ENCODE data around the gene SLC13A2.

SLC13A2 gene

DNA sequence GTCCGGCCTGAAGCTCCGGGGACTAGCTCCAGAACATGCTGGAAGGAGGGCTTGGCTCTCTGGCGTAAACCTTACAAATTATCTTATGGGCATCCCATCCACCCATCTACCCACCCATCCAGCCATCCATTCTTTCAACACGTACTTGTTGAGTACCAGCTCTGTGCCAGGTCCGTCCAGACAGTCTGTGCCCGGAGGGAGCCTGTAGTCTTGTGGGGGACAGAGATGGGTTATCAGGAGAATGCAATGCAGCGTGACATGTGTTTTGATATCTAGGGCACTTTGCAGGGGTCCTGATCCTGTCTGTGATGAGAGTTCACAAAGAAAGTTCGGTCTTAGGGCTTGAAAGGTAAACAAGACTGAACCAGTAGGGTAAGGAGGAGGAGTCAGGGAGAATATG is 4.1 kb upstream of the SLC13A2 start:
- Mint-ChIP-seq H3K4me1 (peaks cover 11% of the 10 kb centered on the region), H3K27me3 (ENCODE audit: low read depth) (peaks cover 17% of the 10 kb centered on the region), H3K9me3 (no peaks in the 10 kb centered on the region), H3K4me3 (no peak overlapping the region), H3K36me3 (ENCODE audit: low read depth) (no peaks in the 10 kb centered on the region), H3K27ac (no peak overlapping the region)
- TF ChIP-seq, protein P1, sequence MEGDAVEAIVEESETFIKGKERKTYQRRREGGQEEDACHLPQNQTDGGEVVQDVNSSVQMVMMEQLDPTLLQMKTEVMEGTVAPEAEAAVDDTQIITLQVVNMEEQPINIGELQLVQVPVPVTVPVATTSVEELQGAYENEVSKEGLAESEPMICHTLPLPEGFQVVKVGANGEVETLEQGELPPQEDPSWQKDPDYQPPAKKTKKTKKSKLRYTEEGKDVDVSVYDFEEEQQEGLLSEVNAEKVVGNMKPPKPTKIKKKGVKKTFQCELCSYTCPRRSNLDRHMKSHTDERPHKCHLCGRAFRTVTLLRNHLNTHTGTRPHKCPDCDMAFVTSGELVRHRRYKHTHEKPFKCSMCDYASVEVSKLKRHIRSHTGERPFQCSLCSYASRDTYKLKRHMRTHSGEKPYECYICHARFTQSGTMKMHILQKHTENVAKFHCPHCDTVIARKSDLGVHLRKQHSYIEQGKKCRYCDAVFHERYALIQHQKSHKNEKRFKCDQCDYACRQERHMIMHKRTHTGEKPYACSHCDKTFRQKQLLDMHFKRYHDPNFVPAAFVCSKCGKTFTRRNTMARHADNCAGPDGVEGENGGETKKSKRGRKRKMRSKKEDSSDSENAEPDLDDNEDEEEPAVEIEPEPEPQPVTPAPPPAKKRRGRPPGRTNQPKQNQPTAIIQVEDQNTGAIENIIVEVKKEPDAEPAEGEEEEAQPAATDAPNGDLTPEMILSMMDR (IDR thresholded peaks at IDR 0.05; ENCODE audit: unreplicated experiment in 3 of 3), result no peak

GRCh38 chr17:28470266-28470913 is 3.1 kb upstream of the SLC13A2 start:
- no peak overlapping the region for H3K4me3 Mint-ChIP-seq
- H3K36me3 Mint-ChIP-seq (ENCODE audit: low read depth), result no peaks in the 10 kb centered on the region
- no peaks in the 10 kb centered on the region for H3K9me3 Mint-ChIP-seq
- TF ChIP-seq, protein P1 (IDR thresholded peaks at IDR 0.05; ENCODE audit: unreplicated experiment in 3 of 3), result no peak
- peaks cover 16% of the 10 kb centered on the region for H3K27me3 Mint-ChIP-seq (ENCODE audit: low read depth)
- no peak overlapping the region for H3K27ac Mint-ChIP-seq
- H3K4me1 Mint-ChIP-seq, result peaks cover 14% of the 10 kb centered on the region

GRCh38 chr17:28470914-28471366 is 2.5 kb upstream of the SLC13A2 start:
- no peaks in the 10 kb centered on the region for H3K9me3 Mint-ChIP-seq
- TF ChIP-seq, protein P1 (IDR thresholded peaks at IDR 0.05; ENCODE audit: unreplicated experiment in 3 of 3), result no peak
- H3K27me3 Mint-ChIP-seq (ENCODE audit: low read depth), result peaks cover 10% of the 10 kb centered on the region
- H3K27ac Mint-ChIP-seq, result no peak overlapping the region
- H3K4me1 Mint-ChIP-seq, result peaks cover 16% of the 10 kb centered on the region
- no peak overlapping the region for H3K4me3 Mint-ChIP-seq
- no peaks in the 10 kb centered on the region for H3K36me3 Mint-ChIP-seq (ENCODE audit: low read depth)

GRCh38 chr17:28471531-28472342 is 1.7 kb upstream of the SLC13A2 start:
- peaks cover 16% of the 10 kb centered on the region for H3K4me1 Mint-ChIP-seq
- TF ChIP-seq, protein P1 (IDR thresholded peaks at IDR 0.05; ENCODE audit: unreplicated experiment in 3 of 3), result no peak
- peaks cover 9% of the 10 kb centered on the region for H3K27me3 Mint-ChIP-seq (ENCODE audit: low read depth)
- no peaks in the 10 kb centered on the region for H3K9me3 Mint-ChIP-seq
- H3K4me3 Mint-ChIP-seq, result no peak overlapping the region
- H3K27ac Mint-ChIP-seq, result no peak overlapping the region
- H3K36me3 Mint-ChIP-seq (ENCODE audit: low read depth), result no peaks in the 10 kb centered on the region

DNA sequence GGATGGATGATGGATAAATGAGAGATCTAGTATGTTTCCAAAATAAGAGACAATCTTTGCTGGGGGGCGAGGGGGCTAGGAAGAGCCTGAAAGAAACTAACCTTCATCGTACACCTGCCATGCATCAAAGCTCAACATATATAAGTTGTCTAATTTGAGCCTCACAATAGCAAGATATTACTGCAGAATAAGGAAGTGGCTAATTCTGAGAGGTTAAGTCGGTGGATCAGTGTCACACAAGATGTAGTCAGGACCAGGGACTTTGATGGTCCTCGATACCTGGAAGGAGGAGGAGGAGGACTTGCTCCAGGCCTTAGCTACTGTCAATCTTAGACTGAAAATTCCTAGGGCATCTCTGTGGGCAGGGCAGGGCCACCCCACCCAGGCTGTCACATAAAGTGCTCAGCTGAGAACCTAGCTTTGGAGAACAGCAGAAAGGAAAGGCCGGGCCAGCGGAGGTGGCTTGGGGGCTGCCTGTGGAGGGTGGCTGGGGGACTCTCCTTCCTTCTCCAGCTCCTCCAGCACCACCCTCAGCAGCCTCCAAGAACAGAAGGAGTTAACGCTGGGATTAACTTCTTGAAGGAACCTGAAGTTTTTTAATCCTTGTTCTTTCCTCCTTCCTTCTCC is 460 bp upstream of the SLC13A2 start:
- Mint-ChIP-seq H3K27ac (no peak overlapping the region), H3K27me3 (ENCODE audit: low read depth) (peaks cover 9% of the 10 kb centered on the region), H3K36me3 (ENCODE audit: low read depth) (no peaks in the 10 kb centered on the region), H3K9me3 (no peaks in the 10 kb centered on the region), H3K4me3 (no peak overlapping the region), H3K4me1 (peaks cover 16% of the 10 kb centered on the region)
- TF ChIP-seq, protein P1 (IDR thresholded peaks at IDR 0.05; ENCODE audit: unreplicated experiment in 3 of 3), result no peak
